Lung (tissue), 12 donors: Measurements from ENCODE around the gene FANCC. TPM values are rescaled to one million over a fixed set of nuclear protein-coding genes. Genes with fewer than 3 reads are reported as not detected.

Experiments
- ATAC-seq: fragments of 200-7000 bp; cut with Tn5 transposase; one replicate; pipeline ENCODE4 v1.9.1; 2020; ENCODE audit warnings: moderate number of reproducible peaks; ENCODE audit not compliant: insufficient read depth, low FRiP score
- DNase-seq, 3 donors: peaks; one replicate each; pipeline ENCODE4 v3.0.0-alpha.2; 2013 to 2017
- H3K27ac ChIP-seq, 2 donors: one replicate each; pipeline ENCODE4 v1.5.1; 2013; ENCODE audit warnings: mild to moderate bottlenecking in 2 of 2, moderate library complexity in 2 of 2, control low read depth in 1 of 2, inconsistent platforms in 1 of 2, low read depth in 1 of 2, low read length in 1 of 2
- H3K27me3 ChIP-seq, 3 donors: one replicate each; pipeline ENCODE4 v1.5.1; 2013; ENCODE audit warnings: low read length in 2 of 3; ENCODE audit not compliant: control insufficient read depth in 3 of 3, insufficient read depth in 3 of 3
- H3K36me3 ChIP-seq, 4 donors: one replicate each; pipeline ENCODE4 v1.5.1; 2013; ENCODE audit warnings: low read length in 4 of 4, mild to moderate bottlenecking in 1 of 4, moderate library complexity in 1 of 4; ENCODE audit not compliant: control insufficient read depth in 4 of 4, insufficient read depth in 4 of 4
- H3K4me1 ChIP-seq, 5 donors: one replicate each; pipeline ENCODE4 v1.5.1; 2013; ENCODE audit warnings: low read length in 5 of 5, mild to moderate bottlenecking in 2 of 5, moderate library complexity in 1 of 5; ENCODE audit not compliant: control insufficient read depth in 5 of 5, insufficient read depth in 5 of 5
- H3K4me3 ChIP-seq: one replicate; pipeline ENCODE4 v1.5.1; 2013; ENCODE audit warnings: mild to moderate bottlenecking, control low read depth, moderate library complexity
- H3K9ac ChIP-seq, 2 donors: one replicate each; pipeline ENCODE4 v1.5.1; 2013; ENCODE audit warnings: low read length in 2 of 2, control low read depth in 1 of 2; ENCODE audit not compliant: insufficient read depth in 1 of 2
- H3K9me3 ChIP-seq, 4 donors: one replicate each; pipeline ENCODE4 v1.5.1; 2013; ENCODE audit warnings: low read length in 3 of 4, mild to moderate bottlenecking in 1 of 4, moderate library complexity in 1 of 4; ENCODE audit not compliant: control insufficient read depth in 4 of 4, insufficient read depth in 3 of 4
- WGBS, 2 donors: extraction: QIAGEN DNeasy Blood & Tissue Kit; methylation state at CpG; one replicate each; pipeline ENCODE4 v1.1.7; 2013; 5-methylcytosine and 5-hydroxymethylcytosine counted together
- polyA plus RNA-seq, 2 donors: library from polyadenylated mRNA; stranded (reverse); fragments of 200-250 nt; gene quantifications; one replicate each; pipeline ENCODE4 v1.2.1, GENCODE V29; 2013
- total RNA-seq, 2 donors: library from RNA; depleted of rRNA in 1 of 2; stranded (reverse); fragments of >200 nt in 1 of 2; gene quantifications; one replicate each; pipeline ENCODE4 v1.2.1, GENCODE V29; 2014 to 2021
- TF ChIP-seq, protein P1 (sequence below): IDR thresholded peaks from 2 replicates; pipeline ENCODE4 v1.5.1; 2012; ENCODE audit warnings: mild to moderate bottlenecking; ENCODE audit errors: control extremely low read depth, extremely low read depth
- donor health status: control.
- donor health status: control.
- donor health status: Bipolar disorder and iron deficiency.
- donor health status: healthy.
- donor health status: DM: yes; HTN: yes; CAD: no.

Gene FANCC
- total and polyA plus RNA-seq, 4 donors: 4.4 to 20.0 (median 8.7) TPM

DNA sequence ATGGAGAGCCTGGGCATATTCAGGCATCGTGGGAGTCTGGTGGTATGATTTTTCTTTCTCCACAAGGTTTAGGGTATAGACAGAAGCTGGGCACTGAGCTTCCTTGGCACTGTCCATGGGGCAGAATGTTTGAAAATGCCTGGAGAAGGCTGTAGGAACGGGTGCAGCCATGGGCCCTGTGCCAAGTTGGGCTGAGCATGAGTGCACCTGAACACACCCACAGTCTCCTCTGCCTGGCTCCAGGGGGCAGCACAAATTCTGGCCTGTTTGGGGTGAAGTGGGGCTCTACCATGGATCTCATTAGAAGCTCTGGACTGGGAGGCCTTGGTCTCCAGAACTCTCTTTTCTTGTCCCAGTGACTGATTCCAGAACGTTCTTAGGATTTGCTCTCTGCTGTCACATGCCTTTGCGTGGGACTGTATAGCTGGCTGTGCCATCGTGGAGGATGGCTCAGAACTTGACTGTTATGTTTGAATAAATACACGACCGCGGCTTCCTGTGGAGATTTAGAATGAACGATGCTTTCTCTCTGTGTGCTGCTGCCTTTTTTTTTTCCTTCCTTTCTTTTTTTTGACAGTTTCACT, 229.8 kb downstream of the FANCC start:
- TF ChIP-seq, protein P1, sequence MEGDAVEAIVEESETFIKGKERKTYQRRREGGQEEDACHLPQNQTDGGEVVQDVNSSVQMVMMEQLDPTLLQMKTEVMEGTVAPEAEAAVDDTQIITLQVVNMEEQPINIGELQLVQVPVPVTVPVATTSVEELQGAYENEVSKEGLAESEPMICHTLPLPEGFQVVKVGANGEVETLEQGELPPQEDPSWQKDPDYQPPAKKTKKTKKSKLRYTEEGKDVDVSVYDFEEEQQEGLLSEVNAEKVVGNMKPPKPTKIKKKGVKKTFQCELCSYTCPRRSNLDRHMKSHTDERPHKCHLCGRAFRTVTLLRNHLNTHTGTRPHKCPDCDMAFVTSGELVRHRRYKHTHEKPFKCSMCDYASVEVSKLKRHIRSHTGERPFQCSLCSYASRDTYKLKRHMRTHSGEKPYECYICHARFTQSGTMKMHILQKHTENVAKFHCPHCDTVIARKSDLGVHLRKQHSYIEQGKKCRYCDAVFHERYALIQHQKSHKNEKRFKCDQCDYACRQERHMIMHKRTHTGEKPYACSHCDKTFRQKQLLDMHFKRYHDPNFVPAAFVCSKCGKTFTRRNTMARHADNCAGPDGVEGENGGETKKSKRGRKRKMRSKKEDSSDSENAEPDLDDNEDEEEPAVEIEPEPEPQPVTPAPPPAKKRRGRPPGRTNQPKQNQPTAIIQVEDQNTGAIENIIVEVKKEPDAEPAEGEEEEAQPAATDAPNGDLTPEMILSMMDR: no peak
- Histone ChIP-seq H3K4me1 (peaks cover 3 to 31% (median 20%) of the 10 kb centered on the region in 5 donors), H3K9me3 (peaks cover 0 to 3% (median 0%) of the 10 kb centered on the region in 4 donors), H3K36me3 (peaks cover 5 to 45% (median 32%) of the 10 kb centered on the region in 4 donors), H3K27ac (peak overlapping the region in 1 of 2 donors; percentile 23), H3K4me3 (no peak overlapping the region), H3K27me3 (no peaks in the 10 kb centered on the region), H3K9ac (no peak overlapping the region)
- ATAC-seq (no peak), DNase-seq (peak in 1 of 3 donors; percentile 24)
- WGBS, 2 donors: 74 to 83% methylated on average over 9 of the region's 9 CpGs

DNA sequence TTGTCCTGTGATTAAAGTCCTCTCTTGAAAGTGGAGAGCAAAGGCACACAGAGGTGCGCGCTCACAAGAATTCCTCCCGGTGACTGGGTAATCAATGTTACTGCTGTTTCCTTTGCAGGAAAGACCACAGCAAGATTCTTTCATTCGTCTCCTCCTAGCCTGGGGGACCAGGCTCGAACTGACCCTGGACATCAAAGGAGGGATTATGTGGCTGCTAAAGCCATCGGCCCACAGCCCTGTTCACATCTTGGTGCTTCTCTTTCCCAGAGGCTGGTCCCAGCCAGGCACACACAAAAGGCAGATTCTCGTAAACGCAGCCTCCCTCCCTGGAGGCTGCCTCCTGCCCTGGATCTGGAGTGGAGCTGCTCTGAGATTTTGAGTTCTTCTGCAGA, 230.9 kb downstream of the FANCC start:
- no peak overlapping the region for H3K4me3 ChIP-seq
- H3K9me3 ChIP-seq: peaks cover 0 to 3% (median 0%) of the 10 kb centered on the region in 4 donors
- ATAC-seq (no peak), DNase-seq (no peak)
- peaks cover 8 to 56% (median 41%) of the 10 kb centered on the region in 4 donors for H3K36me3 ChIP-seq
- WGBS, 2 donors: 87 to 89% methylated on average over 8 of the region's 8 CpGs
- H3K27me3 ChIP-seq: no peaks in the 10 kb centered on the region
- peak overlapping the region; percentile 28 to 47 for H3K27ac ChIP-seq
- H3K9ac ChIP-seq: no peak overlapping the region
- H3K4me1 ChIP-seq: peaks cover 0 to 24% (median 10%) of the 10 kb centered on the region in 5 donors
- TF ChIP-seq, protein P1: no peak

- H3K36me3 ChIP-seq: peaks cover 10 to 61% (median 45%) of the 10 kb centered on the region in 4 donors
- TF ChIP-seq, protein P1: no peak
- ATAC-seq (no peak), DNase-seq (peak in 1 of 3 donors; percentile 36)
- no peak overlapping the region for H3K9ac ChIP-seq
- H3K27ac ChIP-seq: peak overlapping the region; percentile 28 to 47
- H3K27me3 ChIP-seq: no peaks in the 10 kb centered on the region
- peaks cover 0 to 20% (median 9%) of the 10 kb centered on the region in 5 donors for H3K4me1 ChIP-seq
- no peak overlapping the region for H3K4me3 ChIP-seq
- H3K9me3 ChIP-seq: peaks cover 0 to 6% (median 0%) of the 10 kb centered on the region in 4 donors
- WGBS, 2 donors: 85 to 88% methylated on average over 40 of the region's 40 CpGs
Measured at GRCh38 chr9:95085861-95086563, 231.5 kb downstream of the FANCC start.
